ENCODE measurements around the gene VMP1.

- TF ChIP-seq, protein P1, sequence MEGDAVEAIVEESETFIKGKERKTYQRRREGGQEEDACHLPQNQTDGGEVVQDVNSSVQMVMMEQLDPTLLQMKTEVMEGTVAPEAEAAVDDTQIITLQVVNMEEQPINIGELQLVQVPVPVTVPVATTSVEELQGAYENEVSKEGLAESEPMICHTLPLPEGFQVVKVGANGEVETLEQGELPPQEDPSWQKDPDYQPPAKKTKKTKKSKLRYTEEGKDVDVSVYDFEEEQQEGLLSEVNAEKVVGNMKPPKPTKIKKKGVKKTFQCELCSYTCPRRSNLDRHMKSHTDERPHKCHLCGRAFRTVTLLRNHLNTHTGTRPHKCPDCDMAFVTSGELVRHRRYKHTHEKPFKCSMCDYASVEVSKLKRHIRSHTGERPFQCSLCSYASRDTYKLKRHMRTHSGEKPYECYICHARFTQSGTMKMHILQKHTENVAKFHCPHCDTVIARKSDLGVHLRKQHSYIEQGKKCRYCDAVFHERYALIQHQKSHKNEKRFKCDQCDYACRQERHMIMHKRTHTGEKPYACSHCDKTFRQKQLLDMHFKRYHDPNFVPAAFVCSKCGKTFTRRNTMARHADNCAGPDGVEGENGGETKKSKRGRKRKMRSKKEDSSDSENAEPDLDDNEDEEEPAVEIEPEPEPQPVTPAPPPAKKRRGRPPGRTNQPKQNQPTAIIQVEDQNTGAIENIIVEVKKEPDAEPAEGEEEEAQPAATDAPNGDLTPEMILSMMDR (conservative IDR thresholded peaks at IDR 0.05; ENCODE audit: low read length): no peak
- TF ChIP-seq EZH2phosphoT487 (IDR thresholded peaks at IDR 0.05; ENCODE audit: borderline replicate concordance, low read depth, low read length): no peak
Observed at GRCh38 chr17:59815965-59816364, 108.5 kb downstream of the VMP1 start.

Data from OCI-LY7 (cell line).